Measurements from ENCODE around the gene HUWE1. TPM values are rescaled to one million over a fixed set of nuclear protein-coding genes. Genes with fewer than 3 reads are reported as not detected.

Gene HUWE1
- total RNA-seq, 6 experiments from 2014 or later = 68.0 to 93.5 (median 84.0) TPM

DNA sequence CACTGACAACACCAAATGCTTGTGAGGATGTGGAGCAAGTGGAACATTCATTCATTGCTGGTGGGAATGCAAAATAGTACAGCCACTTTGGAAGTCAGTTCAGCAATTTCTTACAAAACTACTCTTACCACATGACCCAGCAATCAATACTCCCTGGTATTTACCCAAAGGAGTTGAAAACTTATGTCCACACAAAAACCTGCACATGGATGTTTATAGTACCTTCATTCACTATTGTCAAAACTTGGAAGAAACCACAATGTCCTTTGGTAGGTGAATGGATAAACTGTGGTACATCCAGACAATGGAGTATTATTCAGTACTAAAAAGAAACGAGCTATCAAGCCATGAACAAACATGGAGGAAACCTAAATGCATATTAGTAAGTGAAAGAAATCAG, 27.5 kb downstream of the HUWE1 start:
- intact Hi-C loops (cut with DNase I) = no loop called here
- H3K4me3 ChIP-seq = no peak overlapping the region
- 63% methylated on average over 1 of the region's 1 CpG for WGBS (ENCODE audit: insufficient coverage, low coverage, low lambda C conversion rate, missing lambda C conversion rate)

DNA sequence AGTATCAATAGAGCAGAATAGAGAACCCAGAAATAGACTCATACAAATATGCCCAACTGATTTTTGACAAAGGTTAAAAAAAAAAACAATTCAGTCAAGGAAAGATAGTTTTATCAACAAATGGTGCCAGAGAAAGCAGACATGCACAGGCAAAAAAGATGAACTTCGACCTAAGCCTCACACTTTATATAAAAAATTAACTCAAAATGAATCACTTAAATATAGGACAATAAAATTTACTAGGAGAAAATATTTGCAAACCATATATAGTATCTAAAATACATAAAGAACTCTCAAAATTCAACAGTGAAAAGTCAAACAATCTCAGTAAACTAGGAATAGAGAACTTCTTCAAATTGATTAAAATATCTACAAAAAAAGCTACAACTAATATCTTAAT, 29.7 kb downstream of the HUWE1 start:
- intact Hi-C loops (cut with DNase I) = no loop called here
- Histone ChIP-seq H3K4me1 (peaks cover 0 to 6% (median 0%) of the 10 kb centered on the region in 4 donors), H3K27me3 (no peaks in the 10 kb centered on the region), H3K27ac (no peak overlapping the region), H3K36me3 (peaks cover 0 to 11% (median 0%) of the 10 kb centered on the region in 4 donors), H3K9me3 (no peaks in the 10 kb centered on the region), H3K4me3 (no peak overlapping the region)
- TF ChIP-seq, protein P1, sequence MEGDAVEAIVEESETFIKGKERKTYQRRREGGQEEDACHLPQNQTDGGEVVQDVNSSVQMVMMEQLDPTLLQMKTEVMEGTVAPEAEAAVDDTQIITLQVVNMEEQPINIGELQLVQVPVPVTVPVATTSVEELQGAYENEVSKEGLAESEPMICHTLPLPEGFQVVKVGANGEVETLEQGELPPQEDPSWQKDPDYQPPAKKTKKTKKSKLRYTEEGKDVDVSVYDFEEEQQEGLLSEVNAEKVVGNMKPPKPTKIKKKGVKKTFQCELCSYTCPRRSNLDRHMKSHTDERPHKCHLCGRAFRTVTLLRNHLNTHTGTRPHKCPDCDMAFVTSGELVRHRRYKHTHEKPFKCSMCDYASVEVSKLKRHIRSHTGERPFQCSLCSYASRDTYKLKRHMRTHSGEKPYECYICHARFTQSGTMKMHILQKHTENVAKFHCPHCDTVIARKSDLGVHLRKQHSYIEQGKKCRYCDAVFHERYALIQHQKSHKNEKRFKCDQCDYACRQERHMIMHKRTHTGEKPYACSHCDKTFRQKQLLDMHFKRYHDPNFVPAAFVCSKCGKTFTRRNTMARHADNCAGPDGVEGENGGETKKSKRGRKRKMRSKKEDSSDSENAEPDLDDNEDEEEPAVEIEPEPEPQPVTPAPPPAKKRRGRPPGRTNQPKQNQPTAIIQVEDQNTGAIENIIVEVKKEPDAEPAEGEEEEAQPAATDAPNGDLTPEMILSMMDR (IDR thresholded peaks at IDR 0.05) = no peak
- no peak for TF ChIP-seq POLR2A (IDR thresholded peaks at IDR 0.05)
- DNase-seq (no peak), ATAC-seq (no peak)
- WGBS (ENCODE audit: insufficient coverage, low coverage, low lambda C conversion rate, missing lambda C conversion rate) = 40% methylated on average over 1 of the region's 1 CpG

More for the DNA sequence above, 27.5 kb downstream of the HUWE1 start:
- ATAC-seq (peak in 2 of 4 donors; percentile 26 to 45), DNase-seq (no peak)
- TF ChIP-seq POLR2A (IDR thresholded peaks at IDR 0.05) = no peak
- TF ChIP-seq, protein P1 (IDR thresholded peaks at IDR 0.05) = no peak
- Histone ChIP-seq H3K27ac (no peak overlapping the region), H3K36me3 (no peaks in the 10 kb centered on the region), H3K4me1 (peaks cover 0 to 6% (median 0%) of the 10 kb centered on the region in 4 donors), H3K9me3 (no peaks in the 10 kb centered on the region), H3K27me3 (no peaks in the 10 kb centered on the region)

DNA sequence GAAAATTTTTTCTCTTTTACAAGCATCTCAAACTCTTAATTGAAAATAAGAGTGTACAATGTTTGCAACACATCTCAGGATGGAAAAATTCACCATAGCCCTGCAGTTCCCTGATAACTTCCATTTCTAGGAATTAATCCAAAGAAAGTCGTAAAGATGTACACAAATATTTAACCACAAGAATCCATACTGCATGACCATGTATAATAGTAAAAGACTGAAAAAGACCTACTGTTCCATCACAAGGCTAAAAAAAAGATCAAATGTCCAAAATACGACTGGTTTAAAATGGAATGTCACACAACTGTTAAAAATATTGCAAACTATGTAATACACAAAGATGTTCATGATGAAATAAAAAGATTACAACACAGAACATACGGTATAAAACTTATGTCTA, 32.1 kb downstream of the HUWE1 start:
- H3K27ac ChIP-seq = no peak overlapping the region
- WGBS (ENCODE audit: insufficient coverage, low coverage, low lambda C conversion rate, missing lambda C conversion rate) = 26% methylated on average over 3 of the region's 3 CpGs
- H3K27me3 ChIP-seq = no peaks in the 10 kb centered on the region
- intact Hi-C loops (cut with DNase I) = no loop called here
- ATAC-seq = no peak
- no peak overlapping the region for H3K4me3 ChIP-seq
- TF ChIP-seq, protein P1 (IDR thresholded peaks at IDR 0.05) = no peak
- TF ChIP-seq POLR2A (IDR thresholded peaks at IDR 0.05) = no peak
- H3K4me1 ChIP-seq = peaks cover 0 to 5% (median 0%) of the 10 kb centered on the region in 4 donors
- peaks cover 0 to 16% (median 0%) of the 10 kb centered on the region in 4 donors for H3K36me3 ChIP-seq
- DNase-seq = no peak
- no peaks in the 10 kb centered on the region for H3K9me3 ChIP-seq

DNA sequence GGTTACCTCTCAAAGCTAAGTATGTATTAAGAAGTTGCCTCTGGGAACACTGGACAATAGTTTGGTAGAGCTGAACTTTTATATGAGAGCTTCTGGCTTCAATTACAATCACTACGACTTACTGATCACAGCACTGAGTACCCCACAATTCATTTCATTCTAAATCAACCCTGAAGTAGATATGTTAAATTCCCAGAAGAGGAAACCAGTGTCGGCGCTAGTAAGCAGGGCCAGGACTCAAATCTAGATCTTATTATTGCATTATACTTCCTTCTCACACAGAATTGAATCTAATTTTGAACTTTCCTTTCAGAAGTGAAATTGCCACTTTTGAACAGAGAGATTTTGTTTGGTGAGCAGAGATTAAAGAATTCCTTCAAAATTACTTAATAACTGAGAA, 41.8 kb downstream of the HUWE1 start:
- ATAC-seq = no peak
- Histone ChIP-seq H3K36me3 (peaks cover 6 to 59% (median 10%) of the 10 kb centered on the region in 4 donors), H3K4me1 (no peaks in the 10 kb centered on the region), H3K9me3 (no peaks in the 10 kb centered on the region), H3K27me3 (no peaks in the 10 kb centered on the region), H3K27ac (no peak overlapping the region), H3K4me3 (no peak overlapping the region)
- intact Hi-C loops (cut with DNase I) = no loop called here
- TF ChIP-seq, protein P1 (IDR thresholded peaks at IDR 0.05) = no peak
- 81% methylated on average over 3 of the region's 3 CpGs for WGBS (ENCODE audit: insufficient coverage, low coverage, low lambda C conversion rate, missing lambda C conversion rate)
- DNase-seq = no peak

DNA sequence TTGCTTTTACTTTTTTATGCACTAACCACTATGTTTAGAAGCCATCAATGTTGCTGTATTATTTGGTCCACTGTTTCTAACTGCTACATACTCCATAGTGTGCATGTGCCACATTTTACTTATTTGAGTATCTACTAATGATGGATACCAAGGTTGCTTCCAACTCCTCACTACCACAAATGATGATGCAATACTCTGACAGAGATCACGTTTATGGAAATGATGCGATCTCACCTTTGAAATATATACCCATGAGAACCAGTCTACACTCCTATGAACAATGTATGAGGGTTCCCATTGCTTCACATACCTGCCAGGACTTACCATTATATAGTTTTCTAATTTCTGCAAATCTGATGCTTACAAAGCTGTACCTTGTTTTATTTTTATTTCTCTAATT, 44.2 kb downstream of the HUWE1 start:
- H3K36me3 ChIP-seq = peaks cover 4 to 40% (median 6%) of the 10 kb centered on the region in 4 donors
- whole genome bisulfite sequencing (ENCODE audit: insufficient coverage, low coverage, low lambda C conversion rate, missing lambda C conversion rate) = 69% methylated on average over 2 of the region's 2 CpGs

More for the DNA sequence above, 44.2 kb downstream of the HUWE1 start:
- Histone ChIP-seq H3K27ac (no peak overlapping the region), H3K4me1 (no peaks in the 10 kb centered on the region), H3K4me3 (no peak overlapping the region), H3K9me3 (no peaks in the 10 kb centered on the region), H3K27me3 (no peaks in the 10 kb centered on the region)
- TF ChIP-seq POLR2A (IDR thresholded peaks at IDR 0.05) = no peak
- TF ChIP-seq, protein P1 (IDR thresholded peaks at IDR 0.05) = no peak
- ATAC-seq = no peak
- DNase-seq = no peak
- intact Hi-C loops (cut with DNase I) = no loop called here
